HG02623 (cell line): Measurements from ENCODE around the gene ZCCHC24.

Experiments used
- ATAC-seq: cut with Tn5 transposase; IDR thresholded peaks from one replicate; pipeline ENCODE4 v1.9.1; 2021; ENCODE audit warnings: moderate library complexity; ENCODE audit not compliant: unreplicated experiment

Gene ZCCHC24

GRCh38 chr10:79372871-79373270, 72.6 kb downstream of the ZCCHC24 start:
- ATAC-seq, result no peak

- no peak for ATAC-seq
Measured at GRCh38 chr10:79367426-79368189, 77.8 kb downstream of the ZCCHC24 start.

GRCh38 chr10:79361726-79362397, 83.6 kb downstream of the ZCCHC24 start:
- no peak for ATAC-seq

GRCh38 chr10:79360499-79361342, 84.7 kb downstream of the ZCCHC24 start:
- ATAC-seq, result no peak

GRCh38 chr10:79359816-79360498, 85.5 kb downstream of the ZCCHC24 start:
- no peak for ATAC-seq

- ATAC-seq, result peak; percentile 47
Measured at GRCh38 chr10:79358811-79359210, 86.6 kb downstream of the ZCCHC24 start.

GRCh38 chr10:79357180-79357579, 88.2 kb downstream of the ZCCHC24 start:
- no peak for ATAC-seq

- ATAC-seq, result no peak
Measured at GRCh38 chr10:79356104-79356503, 89.3 kb downstream of the ZCCHC24 start.

- ATAC-seq, result no peak
Measured at GRCh38 chr10:79355420-79356017, 89.9 kb downstream of the ZCCHC24 start.

- ATAC-seq, result no peak
Measured at GRCh38 chr10:79354615-79355014, 90.8 kb downstream of the ZCCHC24 start.

- no peak for ATAC-seq
Measured at GRCh38 chr10:79354141-79354540, 91.3 kb downstream of the ZCCHC24 start.

GRCh38 chr10:79353726-79354125, 91.7 kb downstream of the ZCCHC24 start:
- no peak for ATAC-seq

- ATAC-seq, result no peak
Measured at GRCh38 chr10:79353000-79353406, 92.4 kb downstream of the ZCCHC24 start.

GRCh38 chr10:79352035-79352877, 93.2 kb downstream of the ZCCHC24 start:
- no peak for ATAC-seq

GRCh38 chr10:79351332-79351731, 94.1 kb downstream of the ZCCHC24 start:
- ATAC-seq, result no peak

- no peak for ATAC-seq
Measured at GRCh38 chr10:79350407-79351154, 94.8 kb downstream of the ZCCHC24 start.

- no peak for ATAC-seq
Measured at GRCh38 chr10:79349766-79350406, 95.5 kb downstream of the ZCCHC24 start.

- ATAC-seq, result no peak
Measured at GRCh38 chr10:79349072-79349491, 96.3 kb downstream of the ZCCHC24 start.

- no peak for ATAC-seq
Measured at GRCh38 chr10:79348640-79348988, 96.8 kb downstream of the ZCCHC24 start.
